ENCODE data around the gene IL10RB.

- TF ChIP-seq CTCF (conservative IDR thresholded peaks at IDR 0.05), result no peak
- no peak for TF ChIP-seq ZFX (IDR thresholded peaks at IDR 0.05)
Measured at GRCh38 chr21:33305344-33305671, 39.1 kb downstream of the IL10RB start.
